ENCODE data around the gene CHRD. TPM values are rescaled to one million over a fixed set of nuclear protein-coding genes. Genes with fewer than 3 reads are reported as not detected.
A peak's percentile ranks its signal among the peaks of the same experiment; 100 is the strongest.

Gene CHRD
- total and polyA plus RNA-seq, 9 of the 15 experiments (the other 6 are each of a cell fraction or from before 2014, with no cell fraction given), result 0.11 to 1.3 (median 0.59) TPM; not detected in 3

GRCh38 chr3:184335661-184336546 is 44.0 kb upstream of the CHRD start (continued):
- TF ChIP-seq JUNB (CRISPR knock-in tag; conservative IDR thresholded peaks at IDR 0.05), result no peak
- TF ChIP-seq ZBED1 (IDR thresholded peaks at IDR 0.05), result no peak
- TF ChIP-seq, protein P1, sequence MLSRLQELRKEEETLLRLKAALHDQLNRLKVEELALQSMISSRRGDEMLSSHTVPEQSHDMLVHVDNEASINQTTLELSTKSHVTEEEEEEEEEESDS (CRISPR knock-in tag; IDR thresholded peaks at IDR 0.05), result no peak
- peak; percentile 97 for TF ChIP-seq POLR2AphosphoS2 (IDR thresholded peaks at IDR 0.05; ENCODE audit: low read length)
- TF ChIP-seq MAX (CRISPR knock-in tag; IDR thresholded peaks at IDR 0.05), result peak; percentile 58
- peak; percentile 65; the same call in 1 of the 2 replicates for TF ChIP-seq JUN (IDR thresholded peaks at IDR 0.05; ENCODE audit: borderline replicate concordance, low read depth, low read length)
- peak; percentile 78; the same call in 1 of the 2 replicates for TF ChIP-seq JUN (CRISPR knock-in tag; IDR thresholded peaks at IDR 0.05; ENCODE audit: borderline replicate concordance)
- TF ChIP-seq HMG20A (CRISPR knock-in tag; conservative IDR thresholded peaks at IDR 0.05), result no peak
- peak; percentile 93 for TF ChIP-seq POLR2G (IDR thresholded peaks at IDR 0.05; ENCODE audit: low read depth, low read length)
- no peak for TF ChIP-seq ZNF57 (CRISPR knock-in tag; IDR thresholded peaks at IDR 0.05)
- TF ChIP-seq ZNF217 (CRISPR knock-in tag; IDR thresholded peaks at IDR 0.05), result no peak
- no peak for TF ChIP-seq SMARCC2 (IDR thresholded peaks at IDR 0.05; ENCODE audit: low read depth)
- no peak for TF ChIP-seq ARNT (IDR thresholded peaks at IDR 0.05)
- no peak for TF ChIP-seq RBM14 (IDR thresholded peaks at IDR 0.05; ENCODE audit: borderline replicate concordance, insufficient read depth, low read depth, low read length)
- TF ChIP-seq SMARCE1 (IDR thresholded peaks at IDR 0.05), result no peak
- no peak for TF ChIP-seq ZNF384 (IDR thresholded peaks at IDR 0.05; ENCODE audit: low read depth, low read length)
- TF ChIP-seq SRSF3 (IDR thresholded peaks at IDR 0.05; ENCODE audit: insufficient read depth, low read length), result no peak
- TF ChIP-seq TCF15 (CRISPR knock-in tag; IDR thresholded peaks at IDR 0.05), result no peak
- TF ChIP-seq RB1 (IDR thresholded peaks at IDR 0.05; ENCODE audit: low read depth), result peak; percentile 65
- no peak for TF ChIP-seq KLF10 (CRISPR knock-in tag; IDR thresholded peaks at IDR 0.05)
- TF ChIP-seq, protein P2, sequence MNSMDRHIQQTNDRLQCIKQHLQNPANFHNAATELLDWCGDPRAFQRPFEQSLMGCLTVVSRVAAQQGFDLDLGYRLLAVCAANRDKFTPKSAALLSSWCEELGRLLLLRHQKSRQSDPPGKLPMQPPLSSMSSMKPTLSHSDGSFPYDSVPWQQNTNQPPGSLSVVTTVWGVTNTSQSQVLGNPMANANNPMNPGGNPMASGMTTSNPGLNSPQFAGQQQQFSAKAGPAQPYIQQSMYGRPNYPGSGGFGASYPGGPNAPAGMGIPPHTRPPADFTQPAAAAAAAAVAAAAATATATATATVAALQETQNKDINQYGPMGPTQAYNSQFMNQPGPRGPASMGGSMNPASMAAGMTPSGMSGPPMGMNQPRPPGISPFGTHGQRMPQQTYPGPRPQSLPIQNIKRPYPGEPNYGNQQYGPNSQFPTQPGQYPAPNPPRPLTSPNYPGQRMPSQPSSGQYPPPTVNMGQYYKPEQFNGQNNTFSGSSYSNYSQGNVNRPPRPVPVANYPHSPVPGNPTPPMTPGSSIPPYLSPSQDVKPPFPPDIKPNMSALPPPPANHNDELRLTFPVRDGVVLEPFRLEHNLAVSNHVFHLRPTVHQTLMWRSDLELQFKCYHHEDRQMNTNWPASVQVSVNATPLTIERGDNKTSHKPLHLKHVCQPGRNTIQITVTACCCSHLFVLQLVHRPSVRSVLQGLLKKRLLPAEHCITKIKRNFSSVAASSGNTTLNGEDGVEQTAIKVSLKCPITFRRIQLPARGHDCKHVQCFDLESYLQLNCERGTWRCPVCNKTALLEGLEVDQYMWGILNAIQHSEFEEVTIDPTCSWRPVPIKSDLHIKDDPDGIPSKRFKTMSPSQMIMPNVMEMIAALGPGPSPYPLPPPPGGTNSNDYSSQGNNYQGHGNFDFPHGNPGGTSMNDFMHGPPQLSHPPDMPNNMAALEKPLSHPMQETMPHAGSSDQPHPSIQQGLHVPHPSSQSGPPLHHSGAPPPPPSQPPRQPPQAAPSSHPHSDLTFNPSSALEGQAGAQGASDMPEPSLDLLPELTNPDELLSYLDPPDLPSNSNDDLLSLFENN (IDR thresholded peaks at IDR 0.05; ENCODE audit: low read depth in 2 of 2, low read length in 2 of 2), result no peak
- no peak for TF ChIP-seq PATZ1 (CRISPR knock-in tag; IDR thresholded peaks at IDR 0.05; ENCODE audit: borderline replicate concordance)
- no peak for TF ChIP-seq ZNF644 (tag; IDR thresholded peaks at IDR 0.05; ENCODE audit: low read depth)

Measured in K562 (cell line).